HepG2 (cell line): ENCODE results near the gene C5orf47. TPM values are rescaled to one million over a fixed set of nuclear protein-coding genes. Genes with fewer than 3 reads are reported as not detected.

Experiments
- AHR ChIP-seq: IDR thresholded peaks from 2 replicates; pipeline ENCODE4 v1.6.1; 2018; ENCODE audit warnings: missing genetic modification reagents, missing compliant biosample characterization
- DZIP1 ChIP-seq: sonication (generic); formaldehyde crosslinking; IDR thresholded peaks from 2 replicates; pipeline ENCODE4 v1.5.0; 2020; ENCODE audit warnings: mild to moderate bottlenecking, missing genetic modification reagents
- E2F5 ChIP-seq: sonication (generic); formaldehyde crosslinking; conservative IDR thresholded peaks from 2 replicates; pipeline ENCODE4 v1.4.0; 2020; ENCODE audit warnings: missing genetic modification reagents
- ETS1 ChIP-seq: sonication (generic); formaldehyde crosslinking; IDR thresholded peaks from 2 replicates; pipeline ENCODE4 v1.4.0; 2020; ENCODE audit warnings: missing genetic modification reagents
- GATAD1 ChIP-seq: IDR thresholded peaks from 2 replicates; pipeline ENCODE4 v1.6.1; 2016; ENCODE audit warnings: missing genetic modification reagents, missing compliant biosample characterization
- HNRNPUL1 ChIP-seq: fragments of 200-400 bp; formaldehyde crosslinking; IDR thresholded peaks from 2 replicates; pipeline ENCODE4 v1.6.1; 2017; ENCODE audit warnings: low read depth, mild to moderate bottlenecking, low read length, moderate library complexity
- HOMEZ ChIP-seq: IDR thresholded peaks from 2 replicates; pipeline ENCODE4 v1.6.1; 2016; ENCODE audit warnings: low read depth
- KLF9 ChIP-seq: IDR thresholded peaks from 2 replicates; pipeline ENCODE4 v1.6.1; 2016; ENCODE audit warnings: low read depth
- MEIS2 ChIP-seq: sonication (generic); formaldehyde crosslinking; IDR thresholded peaks from 2 replicates; pipeline ENCODE4 v1.9.0; 2021; ENCODE audit warnings: mild to moderate bottlenecking, missing genetic modification reagents
- NFIC ChIP-seq: IDR thresholded peaks from 2 replicates; pipeline ENCODE4 v1.6.1; 2012; ENCODE audit warnings: mild to moderate bottlenecking, low read length, inconsistent platforms
- ZC3H13 ChIP-seq: sonication (generic); formaldehyde crosslinking; IDR thresholded peaks from 2 replicates; pipeline ENCODE4 v1.8.1; 2023; ENCODE audit warnings: mild to moderate bottlenecking, missing genetic modification reagents, moderate library complexity
- ZKSCAN8 ChIP-seq: IDR thresholded peaks from 2 replicates; pipeline ENCODE4 v1.6.1; 2016; ENCODE audit warnings: borderline replicate concordance, missing genetic modification reagents, missing compliant biosample characterization
- ZNF777 ChIP-seq: sonication (generic); formaldehyde crosslinking; IDR thresholded peaks from 2 replicates; pipeline ENCODE4 v1.4.0; 2020; ENCODE audit warnings: missing genetic modification reagents
- polyA plus RNA-seq, 8 experiments: library from polyadenylated mRNA; depleted of rRNA in 3 of 8; stranded (reverse) in 7 of 8; unstranded in 1 of 8; fragments of >200 nt; fragmentation: Illumina TruSeq in 4 of 8; extraction: Trizol in 4 of 8; gene quantifications; 2 replicates each; pipeline versions ENCODE4 v1.2.1 to v1.2.3, GENCODE V29; 2011 to 2016; ENCODE audit warnings: low read depth in 4 of 8, missing spikeins in 1 of 8, mixed read lengths in 1 of 8; ENCODE audit not compliant: insufficient read depth in 1 of 8
- total RNA-seq, 5 experiments: library from RNA; depleted of rRNA; stranded (reverse); fragments of >200 nt; fragmentation: Illumina TruSeq; extraction: Trizol; gene quantifications; 2 replicates each; pipeline ENCODE4 v1.2.3, GENCODE V29; 2016; ENCODE audit warnings: low read depth in 1 of 5
- TF ChIP-seq, protein P1 (sequence below): sonication (generic); formaldehyde crosslinking; IDR thresholded peaks from 2 replicates; pipeline ENCODE4 v1.4.0; 2020; ENCODE audit warnings: mild to moderate bottlenecking, missing genetic modification reagents

The C5orf47 gene
- total and polyA plus RNA-seq, 2 of the 13 experiments (the other 11 are each of a cell fraction or from before 2014, with no cell fraction given): not detected

- TF ChIP-seq DZIP1 (CRISPR knock-in tag) (no peak), GATAD1 (CRISPR knock-in tag) (peak; percentile 51; the same call in 1 of the 2 replicates), E2F5 (no peak), AHR (CRISPR knock-in tag) (peak; percentile 49; the same call in 1 of the 2 replicates), ZKSCAN8 (CRISPR knock-in tag) (peak; percentile 65), NFIC (peak; percentile 72), HOMEZ (CRISPR knock-in tag) (peak; percentile 90), HNRNPUL1 (no peak), MEIS2 (CRISPR knock-in tag) (0 out of 2 replicates have a peak, but pooled peaks have one; percentile 34), ZNF777 (CRISPR knock-in tag) (no peak), ZC3H13 (CRISPR knock-in tag) (0 out of 2 replicates have a peak, but pooled peaks have one; percentile 16), ETS1 (CRISPR knock-in tag) (no peak), KLF9 (CRISPR knock-in tag) (no peak)
- TF ChIP-seq, protein P1, sequence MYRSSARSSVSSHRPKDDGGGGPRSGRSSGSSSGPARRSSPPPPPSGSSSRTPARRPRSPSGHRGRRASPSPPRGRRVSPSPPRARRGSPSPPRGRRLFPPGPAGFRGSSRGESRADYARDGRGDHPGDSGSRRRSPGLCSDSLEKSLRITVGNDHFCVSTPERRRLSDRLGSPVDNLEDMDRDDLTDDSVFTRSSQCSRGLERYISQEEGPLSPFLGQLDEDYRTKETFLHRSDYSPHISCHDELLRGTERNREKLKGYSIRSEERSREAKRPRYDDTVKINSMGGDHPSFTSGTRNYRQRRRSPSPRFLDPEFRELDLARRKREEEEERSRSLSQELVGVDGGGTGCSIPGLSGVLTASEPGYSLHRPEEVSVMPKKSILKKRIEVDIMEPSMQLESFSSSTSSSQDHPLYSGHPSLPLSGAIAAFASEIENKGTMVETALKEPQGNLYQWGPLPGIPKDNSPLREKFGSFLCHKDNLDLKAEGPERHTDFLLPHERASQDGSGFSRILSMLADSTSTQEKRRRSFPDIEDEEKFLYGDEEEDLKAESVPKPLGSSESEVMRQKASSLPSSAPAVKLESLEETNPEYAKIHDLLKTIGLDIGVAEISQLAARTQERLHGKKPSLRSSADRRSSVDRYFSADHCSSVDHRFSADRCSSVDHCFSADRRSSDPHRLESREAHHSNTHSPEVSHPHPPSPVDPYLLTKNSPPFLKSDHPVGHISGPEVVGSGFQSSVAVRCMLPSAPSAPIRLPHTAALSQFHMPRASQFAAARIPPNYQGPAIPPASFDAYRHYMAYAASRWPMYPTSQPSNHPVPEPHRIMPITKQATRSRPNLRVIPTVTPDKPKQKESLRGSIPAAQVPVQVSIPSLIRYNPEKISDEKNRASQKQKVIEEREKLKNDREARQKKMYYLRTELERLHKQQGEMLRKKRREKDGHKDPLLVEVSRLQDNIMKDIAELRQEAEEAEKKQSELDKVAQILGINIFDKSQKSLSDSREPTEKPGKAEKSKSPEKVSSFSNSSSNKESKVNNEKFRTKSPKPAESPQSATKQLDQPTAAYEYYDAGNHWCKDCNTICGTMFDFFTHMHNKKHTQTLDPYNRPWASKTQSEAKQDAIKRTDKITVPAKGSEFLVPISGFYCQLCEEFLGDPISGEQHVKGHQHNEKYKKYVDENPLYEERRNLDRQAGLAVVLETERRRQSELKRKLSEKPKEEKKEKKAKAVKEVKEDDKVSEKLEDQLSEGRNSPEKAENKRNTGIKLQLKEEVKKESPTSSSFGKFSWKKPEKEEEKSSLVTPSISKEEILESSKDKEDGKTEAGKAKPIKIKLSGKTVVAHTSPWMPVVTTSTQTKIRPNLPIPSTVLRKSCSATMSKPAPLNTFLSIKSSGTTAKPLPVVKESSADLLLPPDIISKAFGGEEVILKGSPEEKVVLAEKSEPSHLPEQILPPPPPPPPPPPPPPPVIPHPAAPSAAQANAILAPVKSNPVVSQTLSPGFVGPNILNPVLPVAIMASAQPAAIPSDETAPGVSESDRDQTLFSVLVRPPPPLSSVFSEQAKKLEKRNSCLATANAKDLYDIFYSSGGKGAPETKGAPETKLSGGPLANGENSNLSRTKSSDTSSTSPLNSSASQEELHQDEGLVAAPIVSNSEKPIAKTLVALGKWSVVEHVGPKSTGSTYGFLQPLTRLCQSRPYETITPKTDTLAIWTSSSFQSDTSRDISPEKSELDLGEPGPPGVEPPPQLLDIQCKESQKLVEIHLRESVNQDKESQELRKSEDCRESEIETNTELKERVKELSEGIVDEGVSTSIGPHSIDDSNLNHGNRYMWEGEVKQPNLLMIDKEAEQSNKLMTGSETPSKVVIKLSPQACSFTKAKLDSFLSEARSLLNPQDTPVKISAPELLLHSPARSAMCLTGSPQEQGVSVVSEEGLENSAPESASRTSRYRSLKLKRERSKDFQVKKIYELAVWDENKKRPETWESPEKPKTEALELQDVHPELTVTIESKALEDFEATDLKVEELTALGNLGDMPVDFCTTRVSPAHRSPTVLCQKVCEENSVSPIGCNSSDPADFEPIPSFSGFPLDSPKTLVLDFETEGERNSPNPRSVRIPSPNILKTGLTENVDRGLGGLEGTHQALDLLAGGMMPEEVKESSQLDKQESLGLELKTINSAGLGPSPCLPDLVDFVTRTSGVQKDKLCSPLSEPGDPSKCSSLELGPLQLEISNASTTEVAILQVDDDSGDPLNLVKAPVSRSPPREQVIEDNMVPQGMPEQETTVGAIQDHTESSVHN: 0 out of 2 replicates have a peak, but pooled peaks have one; percentile 22
These were observed 19.6 kb upstream of the C5orf47 start (continued) for GRCh38 chr5:173969167-173970049.
